Inflammatory macrophage treated with lipopolysaccharide for 1 hour (primary cell): Measurements from ENCODE around the gene LRRC59.
"Not testable (repeated sequence)": the region's sequence is repeated elsewhere in the genome, so short reads cannot be mapped to it uniquely, and the experiment has no call there.

Experiments used
- DNase-seq, 2 donors: peaks; one replicate each; pipeline ENCODE4 v3.0.0-alpha.2; 2020 to 2022

LRRC59 gene

DNA sequence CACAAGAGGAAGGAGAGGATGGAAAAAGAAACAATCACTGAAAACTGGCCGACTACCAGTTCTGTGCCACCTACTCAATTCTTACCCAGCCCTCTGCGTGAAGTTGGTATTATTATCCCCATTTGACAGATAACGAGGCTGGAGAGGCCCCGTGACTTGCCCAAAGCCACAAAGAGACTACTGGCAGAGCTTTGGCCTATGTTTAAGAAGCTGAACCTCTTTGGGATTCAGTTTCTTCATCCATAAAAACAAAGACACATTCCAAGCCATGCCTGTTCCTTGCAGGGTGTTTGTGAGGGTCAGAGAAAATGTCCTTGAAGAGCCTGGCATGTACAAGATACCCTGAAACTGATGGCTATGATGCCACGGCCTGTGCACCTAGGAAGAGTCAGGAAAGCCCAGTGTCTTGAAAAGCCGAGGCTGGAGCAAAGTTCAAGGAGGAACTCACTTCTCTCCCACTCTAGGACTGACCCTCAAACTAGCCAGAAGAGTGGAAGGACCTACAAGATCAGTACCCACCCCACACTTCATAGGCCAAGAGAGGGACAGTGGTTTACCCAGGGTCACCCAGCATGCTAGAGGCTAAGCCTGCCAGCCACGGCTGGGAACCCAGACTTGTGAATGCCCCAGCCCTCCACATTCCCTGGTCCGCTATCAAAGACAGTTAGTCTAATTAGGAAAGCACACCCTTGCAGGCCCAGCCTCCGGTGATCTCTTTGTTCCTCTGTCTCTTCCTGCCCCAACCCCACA lies 27.1 kb upstream of the LRRC59 start:
- no peak for DNase-seq

DNA sequence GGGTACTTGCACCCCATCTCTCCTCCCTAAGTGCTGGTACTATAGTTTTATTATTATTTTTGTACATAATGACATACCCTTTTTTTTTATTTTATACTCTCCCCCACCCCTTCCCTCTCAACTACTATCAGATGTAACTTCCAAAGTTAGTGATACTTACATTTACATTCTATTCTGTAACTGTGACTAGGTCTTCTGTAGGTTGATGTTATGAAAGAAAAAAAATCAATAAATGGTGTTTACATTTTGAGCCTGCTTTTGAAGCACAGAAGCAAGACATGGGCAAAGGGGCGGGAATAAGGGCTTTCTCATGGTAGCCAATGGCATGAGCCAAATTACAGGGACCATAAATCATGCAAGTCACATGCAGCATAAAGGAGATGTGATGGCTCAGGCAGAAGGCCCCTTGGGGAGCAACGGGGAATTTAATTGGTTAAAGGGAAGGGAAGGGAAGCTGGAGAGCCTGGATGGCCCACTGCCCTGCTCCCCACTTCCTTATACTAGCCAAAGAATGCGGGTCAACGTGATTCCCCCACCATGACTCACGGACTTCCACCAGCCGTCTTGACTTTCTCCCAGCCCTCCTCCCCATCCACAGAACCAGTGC lies 26.3 kb upstream of the LRRC59 start:
- DNase-seq = peak; percentile 66 to 83

DNA sequence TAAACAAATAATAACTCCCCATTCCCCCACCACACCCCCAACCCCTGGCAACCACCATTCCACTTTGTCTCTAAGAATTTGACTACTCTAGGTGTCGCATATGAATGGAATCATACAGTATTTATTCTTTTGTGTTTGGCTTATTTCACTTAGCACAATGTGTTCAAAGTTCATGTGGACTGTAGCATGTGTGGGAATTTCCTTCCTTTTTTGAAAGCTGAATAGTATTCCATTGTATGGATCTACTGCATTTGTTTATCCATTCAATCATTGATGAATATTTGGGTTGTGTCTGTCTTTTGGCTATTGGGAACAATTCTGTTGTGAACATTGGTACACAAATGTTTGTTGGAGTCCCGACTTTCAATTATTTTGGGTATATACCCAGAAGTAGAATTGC lies 25.4 kb upstream of the LRRC59 start:
- DNase-seq = no peak

DNA sequence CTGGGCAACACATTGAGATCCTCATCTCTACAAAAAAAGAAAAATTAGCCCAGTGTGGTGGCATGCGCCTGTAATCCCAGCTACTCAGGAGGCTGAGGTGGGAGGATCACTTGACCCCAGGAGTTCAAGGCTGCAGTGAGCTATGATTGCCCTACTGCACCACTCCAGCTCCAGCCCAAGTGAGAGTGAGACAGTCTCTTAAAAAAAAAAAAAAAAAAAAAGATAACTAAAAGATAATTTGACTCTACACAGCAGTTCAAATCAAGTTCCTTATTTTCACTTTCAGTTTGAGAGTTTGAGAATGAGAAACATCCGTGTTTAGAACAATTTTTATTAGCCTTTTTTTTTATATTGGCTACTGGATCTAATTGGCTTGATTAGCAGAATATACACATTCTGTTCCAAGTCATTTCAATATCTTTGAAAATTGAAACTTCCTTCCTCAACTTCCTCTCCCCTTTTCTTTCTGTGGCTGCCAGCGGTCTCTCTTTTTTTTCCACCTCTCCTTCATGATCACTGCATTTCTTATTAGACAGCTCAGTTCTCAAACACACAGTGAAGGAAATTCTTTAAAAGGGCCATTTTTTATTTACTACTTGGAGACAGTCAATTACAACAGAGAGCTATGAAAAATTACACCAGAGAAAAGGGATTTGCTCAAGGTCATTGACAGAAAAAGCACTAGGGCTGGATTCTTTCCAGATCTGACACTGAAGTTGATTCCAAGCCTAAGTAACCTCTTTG lies 24.2 kb upstream of the LRRC59 start:
- peak; percentile 40 to 42 for DNase-seq

DNA sequence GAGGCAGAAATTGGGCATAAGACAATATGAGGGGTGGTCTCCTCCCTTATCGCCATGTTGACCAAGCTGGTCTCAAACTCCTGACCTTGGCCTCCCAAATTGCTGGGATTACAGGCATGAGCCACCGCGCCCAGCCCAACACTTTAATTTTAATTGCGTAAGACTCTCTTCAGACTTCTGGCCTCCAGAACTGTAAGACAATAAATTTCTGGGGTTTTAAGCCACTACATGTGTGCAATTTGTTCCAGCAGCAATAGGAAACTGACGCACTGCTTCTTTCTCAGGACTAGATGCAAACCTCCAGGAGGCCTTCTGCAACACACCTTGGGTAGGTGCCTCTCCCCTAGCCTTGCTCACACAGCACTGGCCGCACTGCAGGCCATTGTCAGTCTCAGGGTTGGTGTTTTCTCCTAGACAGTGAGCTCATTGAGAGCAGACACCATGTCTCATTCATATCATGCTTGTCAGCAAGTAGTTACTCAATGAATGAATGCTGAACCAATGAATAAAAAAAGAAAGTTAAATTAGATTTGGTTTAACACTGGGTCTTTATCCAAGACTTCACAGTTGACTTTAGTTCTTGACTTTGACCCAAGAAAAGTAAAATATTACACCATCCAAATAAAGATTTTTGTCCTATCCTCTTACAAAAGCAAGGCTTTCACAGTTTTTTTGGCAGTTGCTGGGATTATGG lies 23.2 kb upstream of the LRRC59 start:
- no peak for DNase-seq

DNA sequence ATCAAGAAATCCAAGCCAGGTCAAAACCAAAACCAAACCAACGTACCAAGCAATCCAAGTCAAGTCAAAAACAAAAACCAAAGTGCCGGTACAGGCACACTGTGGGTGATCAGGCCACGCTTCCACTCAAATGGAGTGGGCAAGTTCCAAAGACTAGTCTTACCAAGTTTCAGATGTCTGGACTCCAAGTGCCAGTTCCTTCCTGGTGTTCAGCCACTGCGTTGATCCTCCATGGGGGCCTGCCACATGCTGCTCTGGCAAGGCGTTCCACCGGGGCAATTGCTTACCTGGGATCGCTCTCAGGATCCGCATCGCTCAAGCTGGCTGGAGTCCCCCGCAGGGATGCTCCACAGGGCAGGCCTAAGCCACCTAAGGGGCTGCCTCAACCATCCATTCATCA lies 22.3 kb upstream of the LRRC59 start:
- not testable (repeated sequence) for DNase-seq

DNA sequence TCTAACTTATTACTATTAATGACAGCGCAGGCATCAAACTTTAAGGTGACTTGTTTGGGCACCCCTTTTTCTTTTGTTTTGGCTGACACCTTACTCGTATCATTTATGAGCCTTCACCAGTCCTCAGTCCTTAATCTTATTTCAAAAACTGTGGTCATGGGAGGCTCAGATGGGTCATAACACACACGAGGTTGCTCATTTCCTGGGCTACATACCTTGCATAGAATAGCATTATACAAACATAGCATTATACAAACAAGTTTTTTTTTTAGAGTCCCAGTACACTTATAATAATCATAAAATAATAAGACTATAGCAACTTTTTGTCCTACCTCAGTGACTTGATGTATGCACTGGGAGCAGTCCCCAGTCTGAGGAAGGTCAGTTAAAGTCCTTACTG lies 17.5 kb upstream of the LRRC59 start:
- DNase-seq = no peak

DNA sequence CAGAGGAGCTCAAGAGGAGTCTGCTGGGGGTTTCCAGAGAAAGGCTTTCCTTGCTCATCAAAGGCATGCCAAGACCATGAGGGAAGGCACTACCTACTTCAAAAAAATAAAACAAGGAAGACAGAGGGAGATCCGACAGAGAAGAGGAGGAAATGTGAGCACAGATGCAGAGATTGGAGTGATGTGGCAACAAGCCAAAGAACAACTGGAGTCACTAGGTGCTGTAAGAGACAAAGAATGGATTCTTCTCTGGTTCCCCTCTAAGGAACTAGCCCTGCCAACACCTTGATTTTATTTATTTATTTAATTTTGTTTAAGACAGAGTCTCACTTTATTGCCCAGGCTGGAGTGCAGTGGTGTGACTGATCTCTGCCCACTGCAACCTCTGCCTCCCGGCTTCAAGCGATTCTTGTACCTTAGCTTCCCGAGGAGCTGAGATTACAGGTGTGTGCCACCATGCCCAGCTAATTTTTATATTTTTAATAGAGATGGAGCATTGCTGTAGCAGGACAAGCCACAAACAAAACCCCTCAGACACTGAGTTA lies 14.9 kb upstream of the LRRC59 start:
- DNase-seq = no peak

DNA sequence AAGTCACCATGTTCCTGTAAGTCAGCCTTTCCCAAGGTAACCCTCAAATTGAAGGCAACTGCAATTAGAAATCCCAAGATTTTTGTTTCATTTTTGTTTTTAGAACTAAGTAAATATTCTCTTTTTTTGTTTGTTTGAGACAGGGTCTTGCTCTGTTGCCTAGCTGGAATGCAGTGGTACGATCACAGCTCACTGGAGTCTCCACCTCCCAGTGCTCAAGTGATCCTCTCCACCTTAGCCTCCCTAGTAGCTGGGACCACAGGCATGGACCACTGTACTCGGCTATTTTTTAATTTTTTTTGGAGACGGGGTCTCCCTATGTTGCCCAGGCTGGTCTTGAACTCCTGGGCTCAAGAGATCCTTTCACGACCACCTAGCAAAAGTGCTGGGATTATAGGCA lies 10.6 kb upstream of the LRRC59 start:
- no peak for DNase-seq

DNA sequence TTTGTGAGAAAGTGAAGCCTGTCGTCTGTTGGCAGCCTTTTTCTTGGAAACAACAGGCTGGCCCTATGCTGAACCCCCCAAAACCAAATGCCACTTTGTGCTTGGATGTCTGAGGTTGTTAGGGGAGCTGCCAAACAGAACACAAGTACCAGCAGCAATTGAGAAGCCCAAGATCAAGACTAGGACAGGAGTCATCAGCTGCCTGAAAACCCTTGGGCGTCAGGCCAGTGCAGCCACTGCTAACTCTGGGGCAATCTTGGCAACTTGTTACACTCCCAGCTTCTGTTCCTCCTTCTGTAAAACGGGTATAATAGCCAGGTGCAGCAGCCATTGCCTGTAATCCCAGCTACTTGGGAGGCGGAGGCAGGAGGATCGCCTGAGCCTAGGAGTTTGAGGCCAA lies 9.3 kb upstream of the LRRC59 start:
- DNase-seq = no peak

DNA sequence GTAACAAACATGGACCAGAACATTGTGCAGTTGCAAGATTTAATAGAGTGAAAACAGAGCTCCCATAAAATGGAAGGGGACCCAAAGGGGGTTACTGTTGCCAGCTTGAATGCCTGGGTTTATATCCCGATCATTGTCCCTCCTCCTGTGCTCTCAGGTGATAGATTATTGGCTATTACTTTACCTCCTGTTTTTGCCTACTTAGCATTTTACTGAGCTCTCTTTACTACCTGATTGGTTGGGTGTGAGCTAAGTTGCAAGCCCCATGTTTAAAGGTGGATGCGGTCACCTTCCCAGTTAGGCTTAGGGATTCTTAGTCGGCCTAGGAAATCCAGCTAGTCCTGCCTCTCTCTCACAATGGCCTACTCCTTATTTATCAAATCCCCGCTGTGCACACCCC lies 8.0 kb upstream of the LRRC59 start:
- DNase-seq = not testable (repeated sequence)

DNA sequence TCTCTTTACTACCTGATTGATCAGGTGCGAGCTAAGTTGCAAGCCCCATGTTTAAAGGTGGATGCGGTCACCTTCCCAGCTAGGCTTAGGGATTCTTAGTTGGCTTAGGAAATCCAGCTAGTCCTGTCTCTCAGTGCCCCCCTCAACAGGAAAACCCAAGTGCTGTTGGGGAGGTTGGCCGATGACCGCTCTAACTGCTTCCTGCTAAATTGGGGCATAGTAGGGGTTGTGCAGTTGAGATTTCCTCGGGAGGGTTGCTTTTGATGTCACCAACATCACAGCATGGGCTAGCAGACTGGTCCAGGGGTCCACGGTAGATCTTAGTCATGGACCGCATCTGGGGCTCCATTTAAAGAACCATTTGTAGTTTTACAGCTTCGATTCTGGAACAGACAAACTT lies 2.3 kb upstream of the LRRC59 start:
- not testable (repeated sequence) for DNase-seq

DNA sequence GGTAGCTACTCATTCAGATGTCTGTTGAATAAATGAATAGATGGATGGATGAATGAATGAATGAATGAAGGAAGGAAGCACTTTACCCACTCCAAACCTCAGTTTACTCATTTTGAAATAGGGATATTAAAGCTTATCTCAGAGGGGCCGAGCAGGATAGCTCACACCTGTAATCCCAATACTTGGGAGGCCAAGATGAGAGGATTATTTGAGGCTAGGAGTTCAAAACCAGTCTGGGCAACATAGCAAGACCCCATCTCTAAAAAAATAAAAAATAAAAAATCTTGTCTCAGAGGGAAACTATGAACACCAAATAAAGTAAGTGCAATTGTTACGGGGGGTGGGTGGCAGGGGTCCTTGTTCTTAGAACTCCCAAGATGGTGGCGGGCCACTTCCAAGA lies 1.3 kb upstream of the LRRC59 start:
- not testable (repeated sequence) for DNase-seq

DNA sequence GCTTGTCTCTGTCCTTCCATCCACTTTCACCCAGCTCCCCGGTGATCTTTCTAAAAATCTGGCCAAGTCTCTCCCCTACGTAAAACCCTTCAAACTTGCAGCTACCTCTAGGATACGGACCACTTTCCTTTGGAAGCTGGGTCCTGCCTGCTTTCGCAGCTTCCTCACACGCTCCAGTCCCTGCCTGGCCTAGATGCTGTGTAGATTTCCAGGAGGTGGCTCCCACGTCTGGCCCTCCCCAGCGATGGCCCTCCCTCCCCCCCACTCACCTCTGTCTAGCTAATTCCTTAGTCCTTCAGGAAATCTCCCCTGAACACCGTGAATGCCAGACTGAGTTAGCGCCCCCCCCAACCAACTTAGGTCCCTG lies 579 bp upstream of the LRRC59 start:
- no peak for DNase-seq

DNA sequence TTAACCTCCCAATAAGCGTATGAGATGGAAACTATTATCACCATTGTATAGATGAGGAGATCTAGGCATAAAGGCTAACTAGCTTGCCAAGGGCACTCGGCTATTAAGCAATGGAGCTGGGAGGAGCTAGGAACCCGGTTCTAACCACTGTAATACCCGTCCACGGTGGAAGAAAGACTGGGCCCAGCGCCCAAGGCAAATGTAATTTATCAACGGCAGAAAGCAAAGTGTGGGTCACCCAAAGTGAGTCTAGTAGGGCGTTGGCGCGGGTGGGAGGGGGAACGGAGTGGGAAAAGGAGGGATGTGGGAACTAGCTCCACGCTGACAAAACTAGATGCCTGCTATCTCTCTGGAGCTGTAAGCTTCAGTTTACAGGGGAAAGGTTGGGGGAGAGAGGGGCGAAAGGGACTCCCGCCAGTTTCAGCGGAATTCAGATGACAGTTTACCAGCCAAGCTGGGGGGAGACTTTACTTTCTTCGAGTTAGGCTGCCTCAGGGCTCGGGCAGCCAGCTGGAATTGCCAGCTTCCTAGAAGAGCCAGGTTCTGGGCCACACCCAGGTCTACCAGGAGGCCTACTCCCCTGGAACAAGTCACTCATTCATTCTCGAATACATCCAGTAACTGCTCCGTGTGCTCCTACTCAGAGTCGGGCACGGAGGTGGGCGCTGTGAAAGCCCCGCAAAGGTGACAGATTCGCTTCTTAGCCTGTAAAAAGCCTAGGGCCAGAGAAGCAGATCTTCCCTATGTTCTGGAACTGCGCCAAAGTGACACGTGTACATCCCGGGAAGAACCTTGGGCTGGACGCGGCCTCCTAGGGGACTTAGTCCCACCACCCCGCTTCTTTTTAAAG lies 837 bp downstream of the LRRC59 start:
- peak; percentile 41 to 61 for DNase-seq

DNA sequence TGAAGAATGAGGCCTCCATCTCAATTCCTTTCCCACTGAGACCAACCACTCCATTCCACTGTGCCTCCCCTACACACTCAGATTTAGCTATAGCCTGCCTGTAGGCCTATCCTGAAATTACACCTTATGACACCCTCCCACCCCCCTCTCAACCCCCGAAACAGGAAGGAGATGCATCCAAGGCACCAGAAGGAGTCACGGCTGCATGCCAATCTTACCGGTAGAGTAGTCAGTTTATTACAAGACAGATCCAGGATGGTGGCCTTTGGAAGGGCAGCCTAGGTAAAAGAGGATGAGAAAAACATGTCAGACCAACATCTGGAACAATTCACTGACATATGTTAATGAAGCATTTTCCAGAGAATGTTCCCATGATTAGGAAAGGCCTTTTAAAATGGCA lies 2.6 kb downstream of the LRRC59 start:
- peak in 1 of 2 donors; percentile 1 for DNase-seq

DNA sequence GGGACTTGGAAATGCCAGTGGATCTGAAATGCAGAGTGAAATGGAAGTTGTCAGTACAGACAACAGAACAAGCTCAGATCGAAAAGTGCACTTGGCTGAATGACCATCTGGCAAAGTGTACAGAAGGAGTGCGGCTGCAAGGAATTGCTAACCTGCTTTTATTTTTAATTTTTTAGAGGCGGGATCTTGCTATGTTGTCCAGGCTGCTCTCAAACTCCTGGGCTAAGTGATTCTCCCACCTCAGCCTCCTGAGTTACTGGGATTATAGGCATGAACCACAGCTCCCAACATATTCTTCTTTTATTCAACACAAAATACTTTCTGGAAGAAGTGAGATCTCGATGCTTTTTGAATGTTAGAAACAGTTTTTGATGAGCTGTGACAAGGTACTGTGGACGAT lies 3.6 kb downstream of the LRRC59 start:
- no peak for DNase-seq

DNA sequence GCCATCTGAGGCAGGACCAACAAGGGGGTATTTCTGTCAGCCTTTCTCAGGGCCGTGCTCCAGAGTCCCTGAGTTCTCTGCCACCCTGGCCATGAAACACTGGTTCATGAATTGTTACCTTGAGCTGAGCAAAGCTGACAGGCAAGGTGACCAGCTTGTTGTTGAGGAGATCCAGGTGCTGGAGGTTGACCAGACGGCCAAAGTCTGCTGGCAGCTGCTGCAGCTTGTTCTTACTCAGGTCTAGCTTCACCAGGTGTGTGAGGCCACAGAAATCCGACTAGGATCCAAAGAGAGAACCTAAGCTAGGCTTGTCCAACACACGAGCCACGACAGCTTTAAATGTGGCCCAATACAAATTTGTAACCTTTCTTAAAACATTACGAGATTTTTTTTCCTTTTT lies 4.7 kb downstream of the LRRC59 start:
- no peak for DNase-seq

DNA sequence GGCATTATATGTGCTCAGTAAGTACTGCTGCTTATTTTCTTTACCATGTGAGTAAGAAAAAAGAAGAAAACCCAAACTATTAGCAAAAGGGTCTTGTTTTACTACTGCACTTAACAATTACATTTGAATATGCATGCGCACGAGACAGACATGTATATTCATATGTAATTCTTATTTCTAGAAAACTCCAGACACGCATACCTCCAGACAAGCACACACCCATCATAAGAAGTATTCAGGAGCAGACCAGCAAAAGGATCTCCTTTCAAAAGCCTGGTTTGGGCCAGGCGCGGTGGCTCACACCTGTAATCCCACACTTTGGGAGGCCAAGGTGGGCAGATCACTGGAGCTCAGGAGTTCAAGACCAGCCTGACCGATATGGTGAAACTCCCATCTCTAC lies 7.8 kb downstream of the LRRC59 start:
- DNase-seq = no peak

DNA sequence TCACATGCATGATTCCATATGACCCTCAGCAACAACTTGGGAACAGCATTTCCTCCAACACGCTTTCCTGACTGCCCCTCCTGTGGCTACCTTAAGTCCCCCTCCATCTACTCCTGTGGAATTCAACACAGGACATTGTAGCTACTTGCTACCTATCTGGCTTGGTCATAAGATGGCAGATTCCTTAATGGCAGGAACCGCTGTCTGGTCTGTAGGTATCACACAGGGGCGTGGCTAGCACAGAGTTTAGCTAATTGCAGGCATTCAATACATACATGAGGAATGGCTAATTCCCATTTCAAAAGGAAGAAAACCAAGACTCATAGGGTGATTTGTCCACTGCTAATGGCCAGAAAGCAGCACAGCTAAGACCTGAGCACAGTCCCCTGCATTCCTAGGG lies 8.6 kb downstream of the LRRC59 start:
- no peak for DNase-seq

DNA sequence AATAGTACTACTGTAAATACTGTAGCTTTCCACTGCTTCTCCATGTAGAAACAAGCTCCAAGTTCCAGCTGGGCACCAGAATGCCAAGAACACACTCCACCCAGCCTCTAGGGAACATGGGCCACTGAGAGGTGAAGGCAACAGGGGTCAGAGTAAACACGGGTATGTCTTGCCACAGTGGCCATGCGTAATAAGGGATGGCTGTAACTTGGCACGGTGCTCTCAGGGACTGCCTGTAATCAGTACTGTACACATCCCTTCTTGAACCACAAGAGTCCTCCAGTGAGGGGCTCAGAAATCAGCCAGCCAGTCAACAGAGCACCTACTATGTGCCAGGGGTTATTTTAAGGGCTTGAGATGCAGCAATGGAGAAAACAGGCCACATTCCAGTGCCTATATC lies 10.8 kb downstream of the LRRC59 start:
- no peak for DNase-seq

DNA sequence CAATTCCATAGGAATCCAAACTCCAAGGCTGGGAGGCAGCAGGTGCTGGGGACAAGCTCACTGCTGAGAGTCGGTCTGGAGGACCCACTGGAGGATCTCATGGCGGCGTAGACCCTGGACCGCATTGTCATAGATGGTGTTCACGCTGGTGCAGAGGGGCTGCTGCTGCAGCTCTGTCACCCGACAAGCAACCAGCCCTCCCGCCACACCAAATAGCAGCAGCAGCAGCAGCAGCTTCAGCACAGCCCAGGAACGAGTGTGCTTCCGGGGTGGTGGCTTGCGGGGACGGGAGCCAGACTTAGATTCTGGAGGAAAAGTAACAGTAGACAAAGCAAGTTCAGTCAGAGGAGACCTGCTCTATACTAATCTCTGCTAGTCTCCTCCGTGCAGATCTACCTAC lies 14.4 kb downstream of the LRRC59 start:
- DNase-seq = no peak
